ENCODE data around the gene HNRNPF.

DNA sequence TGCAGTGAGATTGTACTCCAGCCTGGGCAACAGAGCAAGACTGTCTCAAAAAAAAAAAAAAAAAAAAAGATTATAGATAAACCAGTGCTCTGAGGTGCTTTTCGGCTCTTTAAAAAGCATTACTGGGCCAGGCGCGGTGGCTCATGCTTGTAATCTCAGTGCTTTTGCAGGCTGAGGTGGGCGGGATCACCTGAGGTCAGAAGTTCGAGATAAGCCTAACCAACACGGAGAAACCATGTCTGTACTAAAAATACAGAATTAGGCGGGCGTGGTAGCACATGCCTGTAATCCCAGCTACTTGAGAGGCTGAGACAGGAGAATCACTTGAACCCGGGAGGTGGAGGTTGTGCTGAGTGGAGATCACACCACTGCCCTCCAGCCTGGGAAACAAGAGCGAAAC lies 6.6 kb upstream of the HNRNPF start:
- TF ChIP-seq, protein P1, sequence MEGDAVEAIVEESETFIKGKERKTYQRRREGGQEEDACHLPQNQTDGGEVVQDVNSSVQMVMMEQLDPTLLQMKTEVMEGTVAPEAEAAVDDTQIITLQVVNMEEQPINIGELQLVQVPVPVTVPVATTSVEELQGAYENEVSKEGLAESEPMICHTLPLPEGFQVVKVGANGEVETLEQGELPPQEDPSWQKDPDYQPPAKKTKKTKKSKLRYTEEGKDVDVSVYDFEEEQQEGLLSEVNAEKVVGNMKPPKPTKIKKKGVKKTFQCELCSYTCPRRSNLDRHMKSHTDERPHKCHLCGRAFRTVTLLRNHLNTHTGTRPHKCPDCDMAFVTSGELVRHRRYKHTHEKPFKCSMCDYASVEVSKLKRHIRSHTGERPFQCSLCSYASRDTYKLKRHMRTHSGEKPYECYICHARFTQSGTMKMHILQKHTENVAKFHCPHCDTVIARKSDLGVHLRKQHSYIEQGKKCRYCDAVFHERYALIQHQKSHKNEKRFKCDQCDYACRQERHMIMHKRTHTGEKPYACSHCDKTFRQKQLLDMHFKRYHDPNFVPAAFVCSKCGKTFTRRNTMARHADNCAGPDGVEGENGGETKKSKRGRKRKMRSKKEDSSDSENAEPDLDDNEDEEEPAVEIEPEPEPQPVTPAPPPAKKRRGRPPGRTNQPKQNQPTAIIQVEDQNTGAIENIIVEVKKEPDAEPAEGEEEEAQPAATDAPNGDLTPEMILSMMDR (IDR thresholded peaks at IDR 0.05): no peak
- no peak for TF ChIP-seq POLR2A (IDR thresholded peaks at IDR 0.05)

Measured in esophagus squamous epithelium (tissue), 4 donors.